Upper lobe of right lung (tissue), 1 donor: ENCODE data around the gene UST. TPM values are rescaled to one million over a fixed set of nuclear protein-coding genes. Genes with fewer than 3 reads are reported as not detected.

Experiments
- ATAC-seq: fragments of 200-7000 bp; cut with Tn5 transposase; one replicate; pipeline ENCODE4 v1.9.1; 2020; ENCODE audit warnings: mild to moderate bottlenecking, moderate library complexity
- DNase-seq: peaks from one replicate; pipeline ENCODE4 v3.0.0-alpha.2; 2020
- H3K27ac ChIP-seq: fragments of 200-600 bp; one replicate; pipeline ENCODE4 v1.8.0; 2022
- H3K27me3 ChIP-seq: fragments of 200-600 bp; one replicate; pipeline ENCODE4 v1.8.0; 2022; ENCODE audit warnings: mild to moderate bottlenecking
- H3K36me3 ChIP-seq: fragments of 200-600 bp; one replicate; pipeline ENCODE4 v1.8.0; 2022
- H3K4me1 ChIP-seq: fragments of 200-600 bp; one replicate; pipeline ENCODE4 v1.8.0; 2022
- H3K4me3 ChIP-seq: fragments of 200-600 bp; one replicate; pipeline ENCODE4 v1.8.0; 2022; ENCODE audit warnings: mild to moderate bottlenecking
- H3K9me3 ChIP-seq: fragments of 200-600 bp; one replicate; pipeline ENCODE4 v1.8.0; 2022
- CTCF ChIP-seq: fragments of 200-600 bp; IDR thresholded peaks from one replicate; pipeline ENCODE4 v1.8.0; 2022; ENCODE audit warnings: antibody characterized with exemption
- intact Hi-C: fragments of 100-400 bp; cut with DNase I; formaldehyde crosslinking; loops from one replicate; pipeline ENCODE4 v1.11.0; 2022
- total RNA-seq: library from RNA; stranded (reverse); fragmentation: NEBNext Ultra II Directional; extraction: Animal tissue kit (Norgen Biotek cat#: 25700); gene quantifications from one replicate; pipeline ENCODE4 v1.2.1, GENCODE V29; 2021
- donor health status: DM: no; HTN: yes; CAD: no; lungs with severe emphysema.

Gene UST
- total RNA-seq, 1 donor from 2014 or later, result 11.8 TPM

DNA sequence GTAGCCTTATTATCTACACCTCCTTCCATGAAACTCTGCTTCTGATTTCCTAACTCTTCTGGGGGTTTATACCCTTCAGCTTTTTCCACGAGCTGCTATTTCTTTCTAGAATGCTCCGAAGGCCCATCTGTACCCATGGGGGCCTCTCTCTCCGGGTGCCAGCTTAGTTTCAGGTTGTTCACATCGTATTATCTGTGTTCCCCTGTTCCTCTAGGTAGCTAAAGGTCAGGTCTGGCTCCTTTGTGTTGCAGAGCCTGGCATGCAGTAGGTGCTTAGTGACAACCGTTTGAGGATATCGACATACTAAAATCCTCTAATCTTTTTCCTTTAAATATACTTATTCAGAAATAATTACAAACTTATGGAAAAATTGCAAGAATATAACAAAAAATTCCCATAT lies 73.0 kb downstream of the UST start:
- no peaks in the 10 kb centered on the region for H3K9me3 ChIP-seq
- no peak for DNase-seq
- intact Hi-C loops, result no loop called here
- H3K36me3 ChIP-seq, result no peaks in the 10 kb centered on the region
- no peaks in the 10 kb centered on the region for H3K4me1 ChIP-seq
- H3K4me3 ChIP-seq, result no peak overlapping the region
- TF ChIP-seq CTCF, result no peak
- no peaks in the 10 kb centered on the region for H3K27me3 ChIP-seq
- H3K27ac ChIP-seq, result no peak overlapping the region
- no peak for ATAC-seq

- Histone ChIP-seq H3K4me3 (no peak overlapping the region), H3K27me3 (no peaks in the 10 kb centered on the region), H3K27ac (no peak overlapping the region), H3K36me3 (no peaks in the 10 kb centered on the region), H3K4me1 (no peaks in the 10 kb centered on the region), H3K9me3 (no peaks in the 10 kb centered on the region)
- DNase-seq (no peak), ATAC-seq (no peak)
- intact Hi-C loops, result no loop called here
- TF ChIP-seq CTCF, result no peak
Measured at GRCh38 chr6:148822819-148823218, 76.0 kb downstream of the UST start.

DNA sequence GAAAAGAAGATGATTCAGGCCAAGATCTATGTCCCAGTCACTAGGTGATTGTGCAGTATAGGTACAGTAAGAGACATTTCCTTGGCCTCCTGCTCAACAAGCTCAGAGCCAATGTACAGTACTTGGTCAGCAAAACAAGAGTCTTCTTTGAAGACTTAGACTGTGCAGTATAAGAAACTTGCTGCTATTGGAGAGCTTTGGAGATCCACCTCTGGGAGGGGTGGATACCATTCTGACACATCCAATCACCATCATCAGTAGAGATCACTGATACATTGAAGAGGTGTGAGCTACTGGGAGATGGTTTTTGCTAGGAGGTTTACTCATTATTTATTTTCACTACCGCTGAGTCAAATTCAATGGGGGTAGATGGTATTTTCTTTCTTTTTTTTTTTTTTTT lies 77.5 kb downstream of the UST start:
- Histone ChIP-seq H3K36me3 (no peaks in the 10 kb centered on the region), H3K9me3 (no peaks in the 10 kb centered on the region), H3K4me1 (no peaks in the 10 kb centered on the region), H3K4me3 (no peak overlapping the region), H3K27ac (no peak overlapping the region), H3K27me3 (no peaks in the 10 kb centered on the region)
- intact Hi-C loops, result no loop called here
- ATAC-seq, result no peak
- TF ChIP-seq CTCF, result no peak
- DNase-seq, result no peak

GRCh38 chr6:148824960-148825359 lies 78.1 kb downstream of the UST start:
- intact Hi-C loops, result no loop called here
- no peaks in the 10 kb centered on the region for H3K36me3 ChIP-seq

GRCh38 chr6:148825492-148825891 lies 78.7 kb downstream of the UST start:
- ATAC-seq, result no peak
- intact Hi-C loops, result no loop called here
- H3K9me3 ChIP-seq, result no peaks in the 10 kb centered on the region
- H3K4me3 ChIP-seq, result no peak overlapping the region
- no peaks in the 10 kb centered on the region for H3K36me3 ChIP-seq
- H3K27me3 ChIP-seq, result no peaks in the 10 kb centered on the region
- no peak overlapping the region for H3K27ac ChIP-seq
- no peak for TF ChIP-seq CTCF
- H3K4me1 ChIP-seq, result no peaks in the 10 kb centered on the region
- no peak for DNase-seq

More at GRCh38 chr6:148824960-148825359, 78.1 kb downstream of the UST start:
- Histone ChIP-seq H3K27me3 (no peaks in the 10 kb centered on the region), H3K4me3 (no peak overlapping the region), H3K9me3 (no peaks in the 10 kb centered on the region), H3K27ac (no peak overlapping the region), H3K4me1 (no peaks in the 10 kb centered on the region)
- DNase-seq, result no peak
- TF ChIP-seq CTCF, result no peak
- ATAC-seq, result no peak

DNA sequence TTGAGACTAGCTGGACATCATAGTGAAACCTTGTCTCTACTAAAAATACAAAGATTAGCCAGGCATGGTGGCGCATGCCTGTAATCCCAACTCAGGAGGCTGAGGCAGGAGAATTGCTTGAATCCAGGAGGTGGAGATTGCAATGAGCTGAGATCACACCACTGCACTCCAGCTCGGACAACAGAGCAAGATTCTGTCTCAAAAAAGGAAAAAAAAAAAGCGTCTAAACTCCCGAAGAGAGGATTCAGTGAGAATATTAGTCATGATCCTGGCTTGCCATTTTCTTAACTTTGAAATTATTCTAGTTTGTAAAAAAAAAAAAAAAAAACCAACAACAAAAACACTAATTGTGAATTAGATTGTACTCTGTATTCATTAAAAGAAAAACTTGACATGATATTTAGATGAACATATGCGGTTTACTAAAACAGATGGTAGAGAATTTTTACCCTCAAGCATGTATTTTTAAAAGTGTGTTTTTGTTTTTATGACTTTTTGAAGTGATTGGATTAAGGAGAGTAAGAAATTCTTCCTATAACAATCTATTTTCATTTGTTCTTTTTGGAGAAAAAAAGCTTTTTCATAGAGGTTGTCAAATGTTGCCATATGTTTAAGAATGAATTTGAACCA lies 80.7 kb downstream of the UST start:
- H3K27me3 ChIP-seq, result no peaks in the 10 kb centered on the region
- H3K4me3 ChIP-seq, result no peak overlapping the region
- ATAC-seq (no peak), DNase-seq (no peak)
- H3K9me3 ChIP-seq, result no peaks in the 10 kb centered on the region
- no peak for TF ChIP-seq CTCF
- H3K4me1 ChIP-seq, result no peaks in the 10 kb centered on the region
- no peaks in the 10 kb centered on the region for H3K36me3 ChIP-seq
- no peak overlapping the region for H3K27ac ChIP-seq
- intact Hi-C loops, result no loop called here
